ENCODE data around the gene ANKEF1. TPM values are rescaled to one million over a fixed set of nuclear protein-coding genes. Genes with fewer than 3 reads are reported as not detected.
A peak's percentile ranks its signal among the peaks of the same experiment; 100 is the strongest.
"Not testable (repeated sequence)": the region's sequence is repeated elsewhere in the genome, so short reads cannot be mapped to it uniquely, and the experiment has no call there.

The ANKEF1 gene
- total and polyA plus RNA-seq, 5 experiments from 2014 or later: 4.1 to 8.4 (median 7.1) TPM

DNA sequence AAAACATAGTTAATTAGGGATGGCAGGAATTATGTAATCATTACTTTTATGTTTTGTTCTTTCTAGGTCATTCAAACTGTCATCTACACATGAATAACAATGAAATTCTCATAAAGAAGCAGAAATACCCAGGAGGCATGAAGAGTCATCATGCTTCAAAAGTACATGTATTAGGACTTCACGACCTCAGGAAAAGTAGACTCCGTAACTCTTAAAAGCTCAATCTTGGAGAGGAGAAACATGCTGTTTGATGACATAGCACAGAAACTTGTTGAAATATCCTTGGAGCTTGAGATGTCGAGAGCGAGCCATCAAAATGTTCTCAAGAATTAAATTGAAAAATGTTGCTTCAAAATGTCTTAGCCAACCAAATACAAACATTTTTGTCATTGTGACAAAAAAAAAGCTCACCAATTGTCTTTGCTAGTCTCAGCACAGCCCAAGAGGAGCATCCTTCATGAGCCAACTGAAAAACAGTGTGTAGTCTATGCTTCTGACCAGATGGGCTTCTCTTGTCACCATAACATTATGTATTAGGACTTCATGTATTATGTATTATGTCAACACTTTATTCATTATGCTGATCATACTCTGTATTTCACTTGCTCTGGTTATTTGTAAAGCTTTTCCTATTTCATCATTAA lies 28.2 kb upstream of the ANKEF1 start:
- H3K27ac Mint-ChIP-seq: no peak overlapping the region
- H3K36me3 Mint-ChIP-seq: no peaks in the 10 kb centered on the region
- H3K4me3 Mint-ChIP-seq: no peak overlapping the region
- no peaks in the 10 kb centered on the region for H3K4me1 Mint-ChIP-seq
- ATAC-seq (no peak), DNase-seq (no peak)
- no peaks in the 10 kb centered on the region for H3K9me3 Mint-ChIP-seq
- H3K27me3 Mint-ChIP-seq: peaks cover 6 to 26% (median 10%) of the 10 kb centered on the region in 5 donors
- POLR2A ChIA-PET: no interaction called here

DNA sequence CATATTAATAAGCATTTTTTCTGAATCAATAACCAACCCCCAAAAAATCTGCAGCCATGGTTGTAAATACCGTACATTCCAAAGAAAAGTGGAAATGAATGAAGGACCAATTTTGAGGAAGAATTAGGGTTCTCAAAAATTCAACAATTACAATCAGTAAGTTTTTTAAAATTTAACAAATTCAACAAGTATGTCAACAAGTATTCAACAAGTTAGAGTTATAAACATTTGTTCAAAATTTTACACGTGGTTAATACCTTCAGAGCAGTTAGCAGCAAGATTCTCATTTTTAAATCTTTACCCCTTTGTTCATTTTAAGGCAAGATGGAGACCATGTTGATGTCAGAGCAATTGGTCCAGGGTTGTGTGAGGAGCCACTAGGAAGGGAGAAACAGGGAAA lies 27.6 kb upstream of the ANKEF1 start:
- POLR2A ChIA-PET: no interaction called here
- no peak overlapping the region for H3K4me3 Mint-ChIP-seq
- ATAC-seq: no peak
- H3K4me1 Mint-ChIP-seq: no peaks in the 10 kb centered on the region
- no peak for DNase-seq
- H3K36me3 Mint-ChIP-seq: no peaks in the 10 kb centered on the region
- peaks cover 6 to 26% (median 10%) of the 10 kb centered on the region in 5 donors for H3K27me3 Mint-ChIP-seq
- H3K27ac Mint-ChIP-seq: no peak overlapping the region
- no peaks in the 10 kb centered on the region for H3K9me3 Mint-ChIP-seq

DNA sequence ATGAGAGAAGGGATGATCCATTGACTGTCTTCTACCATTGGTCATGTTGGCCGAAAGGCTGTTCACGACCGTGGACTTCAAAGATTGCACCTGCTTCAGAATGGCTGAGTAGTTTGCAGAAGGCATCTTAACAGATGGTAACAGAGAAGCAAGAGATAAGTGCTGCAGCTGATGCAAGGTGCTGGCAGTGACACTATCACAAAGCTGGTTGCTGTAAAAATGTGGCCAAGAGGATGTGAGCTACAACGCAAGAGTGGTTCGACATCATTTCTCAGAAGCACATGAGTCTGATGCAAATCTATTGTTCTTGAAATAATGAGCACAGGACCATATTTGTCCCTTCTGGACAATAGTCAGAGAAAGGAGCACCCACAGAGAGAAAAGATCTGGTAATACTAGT lies 27.0 kb upstream of the ANKEF1 start:
- POLR2A ChIA-PET: no interaction called here
- H3K4me3 Mint-ChIP-seq: no peak overlapping the region
- no peak overlapping the region for H3K27ac Mint-ChIP-seq
- DNase-seq (no peak), ATAC-seq (no peak)
- H3K27me3 Mint-ChIP-seq: peaks cover 6 to 26% (median 10%) of the 10 kb centered on the region in 5 donors
- no peaks in the 10 kb centered on the region for H3K9me3 Mint-ChIP-seq
- no peaks in the 10 kb centered on the region for H3K36me3 Mint-ChIP-seq
- H3K4me1 Mint-ChIP-seq: no peaks in the 10 kb centered on the region

DNA sequence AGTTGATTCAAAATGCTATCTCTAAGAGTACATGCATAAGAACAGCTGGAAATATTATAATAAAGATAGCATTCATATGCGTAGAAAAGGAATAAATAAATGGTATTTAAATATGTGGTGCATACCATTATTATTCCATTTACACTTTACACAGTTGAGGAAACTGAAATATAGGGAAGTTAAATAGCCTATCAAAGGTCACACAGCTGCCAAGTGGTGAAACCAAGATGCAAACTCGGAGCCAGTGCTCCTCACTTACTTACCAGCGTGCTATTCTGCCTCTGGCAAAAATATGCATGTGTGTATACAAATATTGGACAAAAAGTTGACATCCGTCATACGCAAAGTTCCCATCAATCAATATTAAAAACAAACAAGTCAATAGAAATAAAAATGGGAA lies 22.3 kb upstream of the ANKEF1 start:
- no peak overlapping the region for H3K4me3 Mint-ChIP-seq
- H3K9me3 Mint-ChIP-seq: no peaks in the 10 kb centered on the region
- POLR2A ChIA-PET: no interaction called here
- ATAC-seq: no peak
- H3K27me3 Mint-ChIP-seq: peaks cover 6 to 26% (median 11%) of the 10 kb centered on the region in 5 donors
- H3K4me1 Mint-ChIP-seq: no peaks in the 10 kb centered on the region
- DNase-seq: no peak
- H3K27ac Mint-ChIP-seq: no peak overlapping the region
- no peaks in the 10 kb centered on the region for H3K36me3 Mint-ChIP-seq

DNA sequence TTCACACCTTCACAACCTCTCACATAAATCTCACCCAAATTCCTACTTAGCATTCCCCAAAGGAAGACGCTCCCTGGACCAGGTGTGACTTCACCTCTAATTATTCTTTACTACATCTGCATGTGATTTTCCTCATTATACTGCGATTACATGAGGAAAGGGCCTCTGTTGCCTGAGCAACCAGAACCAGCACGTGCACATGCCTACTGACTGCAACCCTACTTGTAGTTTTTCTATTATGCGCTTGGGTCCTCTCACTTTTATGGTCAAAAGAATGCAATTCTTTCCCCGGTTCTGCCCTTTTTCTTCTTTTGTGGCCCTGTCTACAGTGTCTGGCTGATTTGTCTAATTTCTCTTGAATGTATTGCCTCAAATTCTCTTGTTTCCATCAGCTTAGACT lies 20.4 kb upstream of the ANKEF1 start:
- DNase-seq: no peak
- POLR2A ChIA-PET: no interaction called here
- H3K36me3 Mint-ChIP-seq: no peaks in the 10 kb centered on the region
- peaks cover 3 to 10% (median 8%) of the 10 kb centered on the region in 5 donors for H3K27me3 Mint-ChIP-seq
- no peaks in the 10 kb centered on the region for H3K9me3 Mint-ChIP-seq
- H3K27ac Mint-ChIP-seq: no peak overlapping the region
- H3K4me3 Mint-ChIP-seq: no peak overlapping the region
- ATAC-seq: no peak
- no peaks in the 10 kb centered on the region for H3K4me1 Mint-ChIP-seq

DNA sequence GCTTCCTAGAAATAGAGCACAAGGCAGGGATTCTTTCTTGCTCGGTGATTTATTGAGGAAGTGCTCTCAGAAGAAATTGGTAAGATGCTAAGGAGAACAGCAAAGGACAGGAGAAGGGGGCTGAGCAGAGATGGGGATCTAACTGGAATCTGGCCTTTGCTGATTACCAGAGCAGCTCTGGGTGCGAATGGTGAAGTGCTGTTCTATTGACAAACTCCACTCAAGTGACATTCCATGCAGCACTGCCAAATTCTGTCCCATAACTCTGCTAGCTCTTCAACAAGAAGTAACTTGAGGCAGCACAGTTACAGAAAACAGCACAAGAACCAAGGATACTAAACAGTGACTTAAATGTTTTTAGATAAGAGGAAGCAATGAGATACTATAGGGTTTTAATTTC lies 13.8 kb upstream of the ANKEF1 start:
- no peaks in the 10 kb centered on the region for H3K36me3 Mint-ChIP-seq
- POLR2A ChIA-PET: no interaction called here
- H3K9me3 Mint-ChIP-seq: no peaks in the 10 kb centered on the region
- no peaks in the 10 kb centered on the region for H3K4me1 Mint-ChIP-seq
- ATAC-seq: no peak
- no peak for DNase-seq
- H3K4me3 Mint-ChIP-seq: no peak overlapping the region
- H3K27me3 Mint-ChIP-seq: peaks cover 14 to 37% (median 25%) of the 10 kb centered on the region in 5 donors
- no peak overlapping the region for H3K27ac Mint-ChIP-seq

DNA sequence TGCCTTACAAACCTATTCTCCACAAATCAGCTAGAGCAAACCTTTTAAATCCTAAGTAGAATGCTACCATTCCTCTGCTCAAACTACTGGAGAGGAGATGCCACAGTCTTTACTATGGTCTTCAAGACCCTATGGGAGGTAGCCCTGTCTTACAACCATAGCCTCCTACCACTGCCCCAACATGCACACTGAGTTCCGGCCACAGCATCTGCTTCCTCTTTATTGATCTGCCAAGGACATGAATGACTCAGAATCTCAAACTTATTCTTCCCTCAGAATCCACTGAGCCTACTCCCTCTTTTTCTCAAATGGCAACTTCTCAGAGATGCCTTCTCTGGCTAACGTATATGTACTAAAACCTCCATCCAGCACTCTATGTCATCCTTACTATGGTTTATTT lies 12.2 kb upstream of the ANKEF1 start:
- H3K27ac Mint-ChIP-seq: no peak overlapping the region
- no peaks in the 10 kb centered on the region for H3K4me1 Mint-ChIP-seq
- H3K27me3 Mint-ChIP-seq: peaks cover 19 to 47% (median 31%) of the 10 kb centered on the region in 5 donors
- DNase-seq (no peak), ATAC-seq (no peak)
- H3K36me3 Mint-ChIP-seq: peaks cover 0 to 5% (median 0%) of the 10 kb centered on the region in 3 donors
- H3K4me3 Mint-ChIP-seq: no peak overlapping the region
- POLR2A ChIA-PET: no interaction called here
- H3K9me3 Mint-ChIP-seq: peaks cover 0 to 4% (median 0%) of the 10 kb centered on the region in 9 donors

DNA sequence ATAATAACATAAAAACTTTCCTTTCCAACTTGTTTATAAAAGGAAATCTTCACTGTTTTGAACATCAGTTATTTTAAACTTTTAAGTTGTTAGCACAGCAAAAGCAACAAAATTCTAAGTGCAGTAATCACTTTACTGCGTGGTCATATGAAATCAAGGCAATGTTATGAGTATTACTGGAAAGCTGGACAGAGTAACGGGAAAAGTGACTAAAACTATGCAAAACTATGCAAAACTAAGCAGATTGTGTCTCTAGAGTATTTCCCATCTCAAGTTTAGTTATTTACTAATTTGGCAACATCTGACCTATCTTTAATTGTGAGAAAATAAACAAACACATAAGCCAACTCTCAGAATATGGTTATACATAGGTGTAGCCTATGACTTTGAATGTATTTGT lies 10.9 kb upstream of the ANKEF1 start:
- H3K27me3 Mint-ChIP-seq: peaks cover 22 to 52% (median 32%) of the 10 kb centered on the region in 5 donors
- H3K4me3 Mint-ChIP-seq: no peak overlapping the region
- DNase-seq (no peak), ATAC-seq (no peak)
- peaks cover 0 to 5% (median 0%) of the 10 kb centered on the region in 3 donors for H3K36me3 Mint-ChIP-seq
- H3K4me1 Mint-ChIP-seq: no peaks in the 10 kb centered on the region
- peaks cover 0 to 4% (median 0%) of the 10 kb centered on the region in 9 donors for H3K9me3 Mint-ChIP-seq
- no peak overlapping the region for H3K27ac Mint-ChIP-seq
- POLR2A ChIA-PET: no interaction called here

DNA sequence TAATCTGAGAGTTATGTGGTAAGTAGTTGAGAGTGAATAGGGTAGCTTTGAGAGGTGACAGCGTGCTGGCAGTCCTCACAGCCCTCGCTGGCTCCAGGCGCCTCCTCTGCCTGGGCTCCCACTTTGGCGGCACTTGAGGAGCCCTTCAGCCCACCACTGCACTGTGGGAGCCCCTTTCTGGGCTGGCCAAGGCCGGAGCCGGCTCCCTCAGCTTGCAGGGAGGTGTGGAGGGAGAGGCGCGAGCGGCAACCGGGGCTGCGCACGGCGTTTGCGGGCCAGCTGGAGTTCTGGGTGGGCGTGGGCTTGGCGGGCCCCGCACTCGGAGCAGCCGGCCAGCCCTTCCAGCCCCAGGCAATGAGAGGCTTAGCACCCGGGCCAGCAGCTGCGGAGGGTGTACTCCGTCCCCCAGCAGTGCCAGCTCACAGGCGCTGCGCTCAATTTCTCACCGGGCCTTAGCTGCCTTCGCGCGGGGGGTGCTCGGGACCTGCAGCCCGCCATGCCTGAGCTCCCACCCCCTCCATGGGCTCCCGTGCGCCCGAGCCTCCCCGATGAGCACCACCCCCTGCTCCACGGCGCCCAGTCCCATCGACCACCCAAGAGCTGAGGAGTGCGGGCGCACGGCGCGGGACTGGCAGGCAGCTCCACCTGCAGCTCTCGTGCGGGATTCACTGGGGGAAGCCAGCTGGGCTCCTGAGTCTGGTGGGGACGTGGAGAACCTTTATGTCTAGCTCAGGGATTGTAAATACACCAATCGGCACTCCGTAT lies 3.2 kb upstream of the ANKEF1 start:
- ATAC-seq, H3K27ac Mint-ChIP-seq, DNase-seq, POLR2A ChIA-PET, H3K9me3 Mint-ChIP-seq, H3K4me3 Mint-ChIP-seq, H3K36me3 Mint-ChIP-seq: not testable (repeated sequence)
- peaks cover 5 to 15% (median 12%) of the 10 kb centered on the region in 4 donors for H3K4me1 Mint-ChIP-seq
- H3K27me3 Mint-ChIP-seq: peaks cover 10 to 23% (median 14%) of the 10 kb centered on the region in 5 donors

DNA sequence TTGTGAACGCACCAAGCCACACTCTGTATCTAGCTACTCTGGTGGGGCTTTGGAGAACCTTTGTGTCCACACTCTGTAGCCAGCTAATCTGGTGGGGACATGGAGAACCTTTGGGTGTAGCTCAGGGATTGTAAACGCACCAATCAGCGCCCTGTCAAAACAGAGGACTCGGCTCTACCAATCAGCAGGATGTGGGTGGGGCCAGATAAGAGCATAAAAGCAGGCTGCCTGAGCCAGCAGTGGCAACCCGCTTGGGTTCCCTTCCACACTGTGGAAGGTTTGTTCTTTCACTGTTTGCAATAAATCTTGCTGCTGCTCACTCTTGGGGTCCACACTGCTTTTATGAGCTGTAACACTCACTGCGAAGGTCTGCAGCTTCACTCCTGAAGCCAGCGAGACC lies 2.5 kb upstream of the ANKEF1 start:
- H3K4me3 Mint-ChIP-seq, ATAC-seq, H3K36me3 Mint-ChIP-seq, H3K9me3 Mint-ChIP-seq, DNase-seq, POLR2A ChIA-PET: not testable (repeated sequence)
- peaks cover 8 to 19% (median 11%) of the 10 kb centered on the region in 5 donors for H3K27me3 Mint-ChIP-seq
- H3K27ac Mint-ChIP-seq: peak overlapping the region in 1 of 10 donors; percentile 19
- H3K4me1 Mint-ChIP-seq: peaks cover 8 to 20% (median 14%) of the 10 kb centered on the region in 4 donors

DNA sequence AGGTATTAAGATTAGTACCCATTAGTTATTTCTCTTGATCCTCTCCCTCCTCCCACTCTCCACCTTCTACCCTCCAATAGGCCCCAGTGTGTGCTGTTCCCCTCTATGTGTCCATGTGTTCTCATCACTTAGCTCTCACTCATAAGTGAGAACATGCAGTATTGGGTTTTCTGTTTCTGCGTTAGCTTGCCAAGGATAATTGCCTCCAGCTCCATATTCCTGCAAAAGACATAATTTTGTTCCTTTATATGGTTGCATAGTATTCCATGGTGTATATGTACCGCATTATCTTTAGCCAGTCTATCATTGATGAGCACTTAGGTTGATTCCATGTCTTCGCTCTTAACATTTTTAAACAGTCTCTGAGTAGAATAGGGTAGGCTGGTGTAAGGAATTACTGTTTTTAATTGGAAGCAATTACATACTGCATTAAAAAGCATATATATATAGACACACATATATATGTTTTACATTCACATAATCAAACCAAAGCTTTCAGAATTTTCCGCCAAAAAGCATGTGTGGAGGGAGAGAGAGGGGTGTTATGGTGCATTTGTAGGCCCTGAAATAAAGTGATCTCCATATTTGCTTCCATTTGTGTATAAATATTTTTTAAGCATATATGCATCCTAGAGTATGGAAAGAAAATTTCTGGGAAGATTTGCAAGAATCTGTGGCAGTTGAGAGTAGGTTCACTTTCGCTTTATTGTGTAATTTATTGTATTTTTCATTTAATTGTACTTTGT lies 709 bp upstream of the ANKEF1 start:
- Mint-ChIP-seq H3K4me3 (peak overlapping the region in 8 of 10 donors; percentile 25 to 77 (median 58)), H3K36me3 (peaks cover 0 to 11% (median 6%) of the 10 kb centered on the region in 3 donors), H3K27ac (peak overlapping the region in 2 of 10 donors; percentile 30 to 58), H3K9me3 (no peaks in the 10 kb centered on the region), H3K4me1 (peaks cover 8 to 20% (median 16%) of the 10 kb centered on the region in 4 donors), H3K27me3 (peaks cover 0 to 13% (median 6%) of the 10 kb centered on the region in 5 donors)
- DNase-seq: no peak
- POLR2A ChIA-PET: interaction anchor here (0.6 to 1.4 kb wide), 2 partner anchors 320 to 401 kb away, joined by 7 to 9 read pairs; partner anchors contain the start of genes MKKS and SLX4IP
- no peak for ATAC-seq

DNA sequence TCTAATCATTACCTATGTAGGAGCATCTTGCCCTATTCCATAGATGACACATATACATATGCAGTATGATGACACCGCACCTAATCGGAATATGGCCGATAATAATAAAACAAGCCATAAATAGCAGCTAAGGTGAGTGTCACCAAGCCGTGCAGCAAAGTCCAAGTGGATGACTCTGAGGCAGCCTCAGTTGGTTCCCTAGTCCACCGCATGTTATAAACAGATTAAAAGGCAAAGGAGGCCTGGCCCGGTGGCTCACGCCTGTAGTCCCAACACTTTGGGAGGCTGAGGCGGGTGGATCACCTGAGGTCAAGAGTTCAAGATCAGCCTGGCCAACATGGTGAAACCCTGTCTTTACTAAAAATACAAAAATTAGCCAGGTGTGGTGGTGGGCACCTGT lies 1.5 kb downstream of the ANKEF1 start:
- POLR2A ChIA-PET: not testable (repeated sequence)

More for the DNA sequence above, 1.5 kb downstream of the ANKEF1 start:
- DNase-seq, H3K27me3 Mint-ChIP-seq, H3K9me3 Mint-ChIP-seq, ATAC-seq: not testable (repeated sequence)
- peak overlapping the region in 7 of 10 donors; percentile 1 to 94 (median 88) for H3K27ac Mint-ChIP-seq
- H3K4me3 Mint-ChIP-seq: peak overlapping the region in 2 of 10 donors; percentile 75 to 84
- H3K36me3 Mint-ChIP-seq: peaks cover 0 to 15% (median 13%) of the 10 kb centered on the region in 3 donors
- H3K4me1 Mint-ChIP-seq: peaks cover 7 to 21% (median 18%) of the 10 kb centered on the region in 4 donors
